Mesodermal cell (in vitro differentiated cells): Measurements from ENCODE around the gene TM2D3. TPM values are rescaled to one million over a fixed set of nuclear protein-coding genes. Genes with fewer than 3 reads are reported as not detected.
A peak's percentile ranks its signal among the peaks of the same experiment; 100 is the strongest.

Experiments
- H3K27ac ChIP-seq: 2 replicates; pipeline ENCODE4 v1.7.0; 2013; ENCODE audit warnings: mild to moderate bottlenecking, low read depth, low read length, moderate library complexity; ENCODE audit not compliant: severe bottlenecking
- H3K36me3 ChIP-seq: 2 replicates; pipeline ENCODE4 v1.7.1; 2013; ENCODE audit warnings: mild to moderate bottlenecking, low read length, moderate library complexity; ENCODE audit not compliant: control insufficient read depth, insufficient read depth
- H3K4me1 ChIP-seq: one replicate; pipeline ENCODE4 v1.7.1; 2013; ENCODE audit warnings: mild to moderate bottlenecking, low read length; ENCODE audit not compliant: insufficient read depth, control insufficient read depth, poor library complexity, severe bottlenecking
- H3K4me3 ChIP-seq: 2 replicates; pipeline ENCODE4 v1.7.0; 2013; ENCODE audit warnings: low read length, control low read depth, mild to moderate bottlenecking; ENCODE audit not compliant: insufficient read depth, poor library complexity, severe bottlenecking; ENCODE audit errors: extremely low read depth
- H3K9me3 ChIP-seq: 2 replicates; pipeline ENCODE4 v1.7.1; 2013; ENCODE audit warnings: mild to moderate bottlenecking, low read length, moderate library complexity; ENCODE audit not compliant: control insufficient read depth
- WGBS, 2 experiments: methylation state at CpG; one replicate each; pipeline ENCODE4 v1.1.5; 2013; ENCODE audit warnings: missing lambda C conversion rate in 2 of 2; ENCODE audit not compliant: insufficient coverage in 2 of 2; 5-methylcytosine and 5-hydroxymethylcytosine counted together
- polyA plus RNA-seq, 2 experiments: library from polyadenylated mRNA; stranded (reverse); fragments of 50-300 nt; gene quantifications; one replicate each; pipeline ENCODE4 v1.2.3, GENCODE V29; 2013

TM2D3 gene, protein sequence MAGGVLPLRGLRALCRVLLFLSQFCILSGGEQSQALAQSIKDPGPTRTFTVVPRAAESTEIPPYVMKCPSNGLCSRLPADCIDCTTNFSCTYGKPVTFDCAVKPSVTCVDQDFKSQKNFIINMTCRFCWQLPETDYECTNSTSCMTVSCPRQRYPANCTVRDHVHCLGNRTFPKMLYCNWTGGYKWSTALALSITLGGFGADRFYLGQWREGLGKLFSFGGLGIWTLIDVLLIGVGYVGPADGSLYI
- polyA plus RNA-seq (2013, experiment 1 of 2): 35.5 TPM
- 34.2 TPM for polyA plus RNA-seq (2013, experiment 2 of 2)

GRCh38 chr15:101652098-101652785 lies at the start of gene TM2D3:
Gene TM2D3, minus strand, starts transcription at chr15:101652381. Its CDS starts 20 bp downstream, at chr15:101652361.
- peaks cover 4% of the 10 kb centered on the region for H3K4me1 ChIP-seq
- no peaks in the 10 kb centered on the region for H3K9me3 ChIP-seq
- peaks cover 35% of the 10 kb centered on the region for H3K36me3 ChIP-seq
- peak within 1 kb of the TSS; percentile 86 for H3K27ac ChIP-seq
- 1 to 2% methylated on average over 67 to 68 of the region's 75 CpGs for WGBS, 2 experiments
- H3K4me3 ChIP-seq: peak within 1 kb of the TSS; percentile 73

DNA sequence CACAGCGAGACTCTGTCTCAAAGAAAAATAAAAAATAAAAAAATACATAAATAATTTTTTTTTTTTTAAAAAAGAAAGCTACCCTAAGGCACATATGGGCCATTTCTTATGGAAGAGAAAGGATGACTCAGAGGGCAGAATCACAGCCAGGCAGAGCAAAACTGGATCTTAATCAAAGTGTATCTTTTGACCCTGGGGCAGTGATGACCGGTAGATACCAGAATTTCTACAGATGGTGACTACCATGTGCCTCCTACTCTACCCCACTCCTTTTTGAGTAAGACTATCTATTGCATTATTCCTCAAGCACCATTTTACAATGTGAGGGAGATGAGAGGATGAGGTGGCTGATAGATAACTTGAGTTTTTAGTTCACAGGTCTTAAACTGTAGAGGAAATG lies 46.1 kb upstream of the TM2D3 start:
- Histone ChIP-seq H3K36me3 (peaks cover 71% of the 10 kb centered on the region), H3K4me1 (peaks cover 9% of the 10 kb centered on the region), H3K27ac (no peak overlapping the region), H3K4me3 (no peak overlapping the region), H3K9me3 (no peaks in the 10 kb centered on the region)
- 100% methylated on average over 1 of the region's 2 CpGs; no CpG with 5 or more reads in 1 of the 2 experiments for WGBS, 2 experiments

DNA sequence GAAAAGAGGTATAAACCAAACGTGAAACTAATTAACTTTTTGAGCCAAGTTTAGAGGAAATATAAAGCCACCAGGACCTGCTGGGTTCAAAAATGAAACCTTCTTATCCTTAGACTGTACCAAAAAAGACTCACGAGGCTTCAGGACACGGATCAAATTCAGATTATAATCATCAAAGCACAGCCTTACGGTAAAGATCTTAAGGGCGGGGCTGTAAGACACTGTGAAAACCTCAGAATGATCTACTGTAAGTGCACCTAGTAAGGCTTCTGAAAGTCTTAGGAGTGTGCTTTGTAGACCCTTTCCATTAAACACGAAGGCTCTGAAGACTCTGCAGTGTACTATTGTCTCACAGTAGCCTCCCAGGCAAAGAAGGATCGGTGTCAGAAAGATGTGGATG lies 45.3 kb upstream of the TM2D3 start:
- Histone ChIP-seq H3K36me3 (peaks cover 79% of the 10 kb centered on the region), H3K27ac (no peak overlapping the region), H3K4me3 (no peak overlapping the region), H3K9me3 (no peaks in the 10 kb centered on the region), H3K4me1 (peaks cover 9% of the 10 kb centered on the region)
- 94 to 99% methylated on average over 4 to 7 of the region's 7 CpGs for WGBS, 2 experiments

GRCh38 chr15:101696829-101697228 lies 44.6 kb upstream of the TM2D3 start:
- H3K4me1 ChIP-seq: peaks cover 9% of the 10 kb centered on the region
- H3K27ac ChIP-seq: no peak overlapping the region
- H3K9me3 ChIP-seq: no peaks in the 10 kb centered on the region
- H3K36me3 ChIP-seq: peaks cover 84% of the 10 kb centered on the region
- no peak overlapping the region for H3K4me3 ChIP-seq
- 100% methylated on average over 1 of the region's 1 CpG; no CpG with 5 or more reads in 1 of the 2 experiments for WGBS, 2 experiments

GRCh38 chr15:101694261-101694660 lies 42.1 kb upstream of the TM2D3 start:
- Histone ChIP-seq H3K4me1 (peaks cover 12% of the 10 kb centered on the region), H3K4me3 (no peak overlapping the region), H3K27ac (no peak overlapping the region), H3K9me3 (no peaks in the 10 kb centered on the region), H3K36me3 (peaks cover 66% of the 10 kb centered on the region)
- 80% methylated on average over 2 of the region's 2 CpGs; no CpG with 5 or more reads in 1 of the 2 experiments for WGBS, 2 experiments

- H3K4me1 ChIP-seq: peaks cover 6% of the 10 kb centered on the region
- no peaks in the 10 kb centered on the region for H3K9me3 ChIP-seq
- 100% methylated on average over 1 of the region's 4 CpGs; no CpG with 5 or more reads in 1 of the 2 experiments for WGBS, 2 experiments
- no peak overlapping the region for H3K27ac ChIP-seq
- peaks cover 62% of the 10 kb centered on the region for H3K36me3 ChIP-seq
- H3K4me3 ChIP-seq: no peak overlapping the region
Observed at GRCh38 chr15:101692801-101693598, 40.8 kb upstream of the TM2D3 start.

- H3K4me3 ChIP-seq: no peak overlapping the region
- H3K36me3 ChIP-seq: peaks cover 42% of the 10 kb centered on the region
- no peaks in the 10 kb centered on the region for H3K9me3 ChIP-seq
- peaks cover 8% of the 10 kb centered on the region for H3K4me1 ChIP-seq
- H3K27ac ChIP-seq: no peak overlapping the region
- 85 to 100% methylated on average over 4 of the region's 6 CpGs for WGBS, 2 experiments
Observed at GRCh38 chr15:101689901-101690300, 37.7 kb upstream of the TM2D3 start.

- Histone ChIP-seq H3K4me3 (no peak overlapping the region), H3K27ac (no peak overlapping the region), H3K9me3 (no peaks in the 10 kb centered on the region), H3K4me1 (peaks cover 8% of the 10 kb centered on the region), H3K36me3 (peaks cover 20% of the 10 kb centered on the region)
- no CpG with 5 or more reads among the region's 2 CpGs for WGBS, 2 experiments
Observed at GRCh38 chr15:101686718-101687117, 34.5 kb upstream of the TM2D3 start.

GRCh38 chr15:101684877-101685276 lies 32.7 kb upstream of the TM2D3 start:
- WGBS, 2 experiments: no CpG with 5 or more reads among the region's 3 CpGs
- Histone ChIP-seq H3K4me3 (no peak overlapping the region), H3K4me1 (peaks cover 5% of the 10 kb centered on the region), H3K36me3 (peaks cover 15% of the 10 kb centered on the region), H3K9me3 (no peaks in the 10 kb centered on the region), H3K27ac (peak overlapping the region; percentile 50)

GRCh38 chr15:101684384-101684783 lies 32.2 kb upstream of the TM2D3 start:
- H3K9me3 ChIP-seq: no peaks in the 10 kb centered on the region
- 86 to 88% methylated on average over 1 of the region's 1 CpG for WGBS, 2 experiments
- H3K36me3 ChIP-seq: peaks cover 15% of the 10 kb centered on the region
- no peak overlapping the region for H3K4me3 ChIP-seq
- H3K4me1 ChIP-seq: peaks cover 5% of the 10 kb centered on the region
- H3K27ac ChIP-seq: peak overlapping the region; percentile 50
